ENCODE measurements around the gene DENND1A. TPM values are rescaled to one million over a fixed set of nuclear protein-coding genes. Genes with fewer than 3 reads are reported as not detected.

Gene DENND1A
- total and polyA plus RNA-seq, 2 experiments from 2014 or later: 13.1 to 28.7 TPM

DNA sequence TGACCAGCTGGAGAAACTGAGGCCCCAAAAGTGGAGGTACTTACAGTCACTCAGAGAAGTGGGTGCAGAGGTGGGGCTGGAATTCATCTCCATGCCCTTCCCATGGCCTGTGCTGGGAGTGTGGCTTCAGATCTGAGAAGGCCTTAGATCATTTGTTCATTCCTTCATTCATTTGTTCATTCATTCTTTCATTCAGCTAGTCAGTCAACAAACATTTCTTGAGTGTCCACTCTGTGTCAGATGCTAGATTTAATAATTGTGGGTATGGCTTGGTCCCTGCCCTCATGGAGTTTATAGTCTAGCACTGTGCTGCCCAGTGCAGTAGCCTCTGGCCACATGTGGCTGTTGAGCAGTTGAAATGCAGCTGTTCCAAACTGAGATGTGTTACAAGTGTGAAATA is 593.0 kb downstream of the DENND1A start:
- Mint-ChIP-seq H3K4me3 (no peak overlapping the region), H3K4me1 (peaks cover 33% of the 10 kb centered on the region), H3K36me3 (ENCODE audit: low read depth) (no peaks in the 10 kb centered on the region), H3K9me3 (no peaks in the 10 kb centered on the region), H3K27me3 (ENCODE audit: insufficient read depth, low read depth, poor library complexity) (peaks cover 8% of the 10 kb centered on the region), H3K27ac (no peak overlapping the region)
- Histone ChIP-seq H3F3A (replicated peaks; ENCODE audit: low read depth) (no peaks in the 10 kb centered on the region), H3K9me2 (ENCODE audit: insufficient read depth) (no peaks in the 10 kb centered on the region), H3K27ac (ENCODE audit: low read depth) (no peak overlapping the region), H3K79me2 (replicated peaks; ENCODE audit: insufficient read depth) (no peaks in the 10 kb centered on the region), H3K4me3 (no peak overlapping the region), H2AFZ (no peak overlapping the region), H3K36me3 (ENCODE audit: insufficient read depth) (no peaks in the 10 kb centered on the region), H3K4me2 (no peak overlapping the region), H4K20me1 (replicated peaks; ENCODE audit: insufficient read depth) (no peaks in the 10 kb centered on the region), H3K4me1 (ENCODE audit: insufficient read depth) (peaks cover 18% of the 10 kb centered on the region; the same call in 1 of the 2 replicates), H3K27me3 (ENCODE audit: insufficient read depth) (no peaks in the 10 kb centered on the region)
- no peak for DNase-seq (ENCODE audit: low spot score)
- TF ChIP-seq, protein P1, sequence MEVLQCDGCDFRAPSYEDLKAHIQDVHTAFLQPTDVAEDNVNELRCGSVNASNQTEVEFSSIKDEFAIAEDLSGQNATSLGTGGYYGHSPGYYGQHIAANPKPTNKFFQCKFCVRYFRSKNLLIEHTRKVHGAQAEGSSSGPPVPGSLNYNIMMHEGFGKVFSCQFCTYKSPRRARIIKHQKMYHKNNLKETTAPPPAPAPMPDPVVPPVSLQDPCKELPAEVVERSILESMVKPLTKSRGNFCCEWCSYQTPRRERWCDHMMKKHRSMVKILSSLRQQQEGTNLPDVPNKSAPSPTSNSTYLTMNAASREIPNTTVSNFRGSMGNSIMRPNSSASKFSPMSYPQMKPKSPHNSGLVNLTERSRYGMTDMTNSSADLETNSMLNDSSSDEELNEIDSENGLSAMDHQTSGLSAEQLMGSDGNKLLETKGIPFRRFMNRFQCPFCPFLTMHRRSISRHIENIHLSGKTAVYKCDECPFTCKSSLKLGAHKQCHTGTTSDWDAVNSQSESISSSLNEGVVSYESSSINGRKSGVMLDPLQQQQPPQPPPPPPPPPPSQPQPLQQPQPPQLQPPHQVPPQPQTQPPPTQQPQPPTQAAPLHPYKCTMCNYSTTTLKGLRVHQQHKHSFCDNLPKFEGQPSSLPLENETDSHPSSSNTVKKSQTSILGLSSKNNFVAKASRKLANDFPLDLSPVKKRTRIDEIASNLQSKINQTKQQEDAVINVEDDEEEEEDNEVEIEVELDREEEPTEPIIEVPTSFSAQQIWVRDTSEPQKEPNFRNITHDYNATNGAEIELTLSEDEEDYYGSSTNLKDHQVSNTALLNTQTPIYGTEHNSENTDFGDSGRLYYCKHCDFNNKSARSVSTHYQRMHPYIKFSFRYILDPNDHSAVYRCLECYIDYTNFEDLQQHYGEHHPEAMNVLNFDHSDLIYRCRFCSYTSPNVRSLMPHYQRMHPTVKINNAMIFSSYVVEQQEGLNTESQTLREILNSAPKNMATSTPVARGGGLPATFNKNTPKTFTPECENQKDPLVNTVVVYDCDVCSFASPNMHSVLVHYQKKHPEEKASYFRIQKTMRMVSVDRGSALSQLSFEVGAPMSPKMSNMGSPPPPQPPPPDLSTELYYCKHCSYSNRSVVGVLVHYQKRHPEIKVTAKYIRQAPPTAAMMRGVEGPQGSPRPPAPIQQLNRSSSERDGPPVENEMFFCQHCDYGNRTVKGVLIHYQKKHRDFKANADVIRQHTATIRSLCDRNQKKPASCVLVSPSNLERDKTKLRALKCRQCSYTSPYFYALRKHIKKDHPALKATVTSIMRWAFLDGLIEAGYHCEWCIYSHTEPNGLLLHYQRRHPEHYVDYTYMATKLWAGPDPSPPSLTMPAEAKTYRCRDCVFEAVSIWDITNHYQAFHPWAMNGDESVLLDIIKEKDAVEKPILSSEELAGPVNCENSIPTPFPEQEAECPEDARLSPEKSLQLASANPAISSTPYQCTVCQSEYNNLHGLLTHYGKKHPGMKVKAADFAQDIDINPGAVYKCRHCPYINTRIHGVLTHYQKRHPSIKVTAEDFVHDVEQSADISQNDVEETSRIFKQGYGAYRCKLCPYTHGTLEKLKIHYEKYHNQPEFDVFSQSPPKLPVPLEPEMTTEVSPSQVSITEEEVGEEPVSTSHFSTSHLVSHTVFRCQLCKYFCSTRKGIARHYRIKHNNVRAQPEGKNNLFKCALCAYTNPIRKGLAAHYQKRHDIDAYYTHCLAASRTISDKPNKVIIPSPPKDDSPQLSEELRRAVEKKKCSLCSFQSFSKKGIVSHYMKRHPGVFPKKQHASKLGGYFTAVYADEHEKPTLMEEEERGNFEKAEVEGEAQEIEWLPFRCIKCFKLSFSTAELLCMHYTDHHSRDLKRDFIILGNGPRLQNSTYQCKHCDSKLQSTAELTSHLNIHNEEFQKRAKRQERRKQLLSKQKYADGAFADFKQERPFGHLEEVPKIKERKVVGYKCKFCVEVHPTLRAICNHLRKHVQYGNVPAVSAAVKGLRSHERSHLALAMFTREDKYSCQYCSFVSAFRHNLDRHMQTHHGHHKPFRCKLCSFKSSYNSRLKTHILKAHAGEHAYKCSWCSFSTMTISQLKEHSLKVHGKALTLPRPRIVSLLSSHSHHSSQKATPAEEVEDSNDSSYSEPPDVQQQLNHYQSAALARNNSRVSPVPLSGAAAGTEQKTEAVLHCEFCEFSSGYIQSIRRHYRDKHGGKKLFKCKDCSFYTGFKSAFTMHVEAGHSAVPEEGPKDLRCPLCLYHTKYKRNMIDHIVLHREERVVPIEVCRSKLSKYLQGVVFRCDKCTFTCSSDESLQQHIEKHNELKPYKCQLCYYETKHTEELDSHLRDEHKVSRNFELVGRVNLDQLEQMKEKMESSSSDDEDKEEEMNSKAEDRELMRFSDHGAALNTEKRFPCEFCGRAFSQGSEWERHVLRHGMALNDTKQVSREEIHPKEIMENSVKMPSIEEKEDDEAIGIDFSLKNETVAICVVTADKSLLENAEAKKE (CRISPR knock-in tag; IDR thresholded peaks at IDR 0.05): no peak
- TF ChIP-seq POLR2AphosphoS5 (IDR thresholded peaks at IDR 0.05; ENCODE audit: low read depth): no peak
- TF ChIP-seq, protein P2, sequence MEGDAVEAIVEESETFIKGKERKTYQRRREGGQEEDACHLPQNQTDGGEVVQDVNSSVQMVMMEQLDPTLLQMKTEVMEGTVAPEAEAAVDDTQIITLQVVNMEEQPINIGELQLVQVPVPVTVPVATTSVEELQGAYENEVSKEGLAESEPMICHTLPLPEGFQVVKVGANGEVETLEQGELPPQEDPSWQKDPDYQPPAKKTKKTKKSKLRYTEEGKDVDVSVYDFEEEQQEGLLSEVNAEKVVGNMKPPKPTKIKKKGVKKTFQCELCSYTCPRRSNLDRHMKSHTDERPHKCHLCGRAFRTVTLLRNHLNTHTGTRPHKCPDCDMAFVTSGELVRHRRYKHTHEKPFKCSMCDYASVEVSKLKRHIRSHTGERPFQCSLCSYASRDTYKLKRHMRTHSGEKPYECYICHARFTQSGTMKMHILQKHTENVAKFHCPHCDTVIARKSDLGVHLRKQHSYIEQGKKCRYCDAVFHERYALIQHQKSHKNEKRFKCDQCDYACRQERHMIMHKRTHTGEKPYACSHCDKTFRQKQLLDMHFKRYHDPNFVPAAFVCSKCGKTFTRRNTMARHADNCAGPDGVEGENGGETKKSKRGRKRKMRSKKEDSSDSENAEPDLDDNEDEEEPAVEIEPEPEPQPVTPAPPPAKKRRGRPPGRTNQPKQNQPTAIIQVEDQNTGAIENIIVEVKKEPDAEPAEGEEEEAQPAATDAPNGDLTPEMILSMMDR (conservative IDR thresholded peaks at IDR 0.05; ENCODE audit: low read depth in 2 of 2): no peak
- no peak for ATAC-seq

DNA sequence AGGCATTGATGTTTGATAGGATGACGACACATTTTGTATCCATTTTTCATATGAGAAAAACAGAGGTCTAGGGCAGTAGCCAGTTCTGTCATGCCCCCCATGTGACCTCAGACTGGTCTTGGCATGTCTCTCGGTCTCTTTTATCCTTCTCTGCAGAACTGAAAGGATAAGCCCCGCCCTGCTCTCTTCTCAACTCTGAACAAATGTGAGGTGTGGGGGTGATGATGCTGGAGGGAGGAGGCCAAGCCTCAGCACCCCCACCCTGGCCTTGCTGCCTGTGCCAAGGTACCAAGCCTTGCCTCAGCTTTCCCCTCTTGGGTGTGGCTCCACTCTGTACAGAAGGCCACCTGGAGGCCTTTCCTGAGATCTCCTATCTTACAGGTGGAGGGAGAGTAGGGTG is 593.5 kb downstream of the DENND1A start:
- Histone ChIP-seq H3K4me1 (ENCODE audit: insufficient read depth) (peaks cover 18% of the 10 kb centered on the region; the same call in 1 of the 2 replicates), H3K36me3 (ENCODE audit: insufficient read depth) (no peaks in the 10 kb centered on the region), H3K4me3 (no peak overlapping the region), H3K9me2 (ENCODE audit: insufficient read depth) (no peaks in the 10 kb centered on the region), H2AFZ (no peak overlapping the region), H3K27ac (ENCODE audit: low read depth) (no peak overlapping the region), H4K20me1 (replicated peaks; ENCODE audit: insufficient read depth) (no peaks in the 10 kb centered on the region), H3K79me2 (replicated peaks; ENCODE audit: insufficient read depth) (no peaks in the 10 kb centered on the region), H3F3A (replicated peaks; ENCODE audit: low read depth) (no peaks in the 10 kb centered on the region), H3K4me2 (no peak overlapping the region), H3K27me3 (ENCODE audit: insufficient read depth) (no peaks in the 10 kb centered on the region)
- no peak for ATAC-seq
- DNase-seq (ENCODE audit: low spot score): no peak
- H3K27ac Mint-ChIP-seq: no peak overlapping the region
- H3K27me3 Mint-ChIP-seq (ENCODE audit: insufficient read depth, low read depth, poor library complexity): peaks cover 7% of the 10 kb centered on the region
- H3K36me3 Mint-ChIP-seq (ENCODE audit: low read depth): no peaks in the 10 kb centered on the region
- H3K4me3 Mint-ChIP-seq: no peak overlapping the region
- H3K9me3 Mint-ChIP-seq: no peaks in the 10 kb centered on the region
- TF ChIP-seq NANOG (IDR thresholded peaks at IDR 0.05; ENCODE audit: borderline replicate concordance): no peak
- H3K4me1 Mint-ChIP-seq: peaks cover 33% of the 10 kb centered on the region
